Measurements from ENCODE around the gene COQ9.
A peak's percentile ranks its signal among the peaks of the same experiment; 100 is the strongest.

The COQ9 gene

GRCh38 chr16:57473176-57473840 lies 26.0 kb downstream of the COQ9 start:
- DNase-seq: no peak

GRCh38 chr16:57473906-57474305 lies 26.6 kb downstream of the COQ9 start:
- DNase-seq: no peak

- no peak for DNase-seq
Measured at GRCh38 chr16:57474671-57475661, 27.7 kb downstream of the COQ9 start.

GRCh38 chr16:57475711-57476339 lies 28.5 kb downstream of the COQ9 start:
- peak; percentile 67 for DNase-seq

GRCh38 chr16:57476546-57477410 lies 29.5 kb downstream of the COQ9 start:
- DNase-seq: no peak

- DNase-seq: no peak
Measured at GRCh38 chr16:57477531-57478202, 30.4 kb downstream of the COQ9 start.

GRCh38 chr16:57478396-57479204 lies 31.3 kb downstream of the COQ9 start:
- DNase-seq: no peak

GRCh38 chr16:57479205-57479975 lies 32.1 kb downstream of the COQ9 start:
- no peak for DNase-seq

GRCh38 chr16:57479976-57480753 lies 32.9 kb downstream of the COQ9 start:
- DNase-seq: no peak

GRCh38 chr16:57480754-57481230 lies 33.5 kb downstream of the COQ9 start:
- no peak for DNase-seq

GRCh38 chr16:57481421-57481820 lies 34.1 kb downstream of the COQ9 start:
- DNase-seq: no peak

- DNase-seq: no peak
Measured at GRCh38 chr16:57482845-57483545, 35.7 kb downstream of the COQ9 start.

- no peak for DNase-seq
Measured at GRCh38 chr16:57483725-57484514, 36.6 kb downstream of the COQ9 start.

- DNase-seq: no peak
Measured at GRCh38 chr16:57484515-57485005, 37.3 kb downstream of the COQ9 start.

- DNase-seq: no peak
Measured at GRCh38 chr16:57485091-57485915, 38.0 kb downstream of the COQ9 start.

All from central memory CD4-positive, alpha-beta T cell (primary cell).